Suprapubic skin (tissue), 4 donors: ENCODE measurements around the gene USP2. TPM values are rescaled to one million over a fixed set of nuclear protein-coding genes. Genes with fewer than 3 reads are reported as not detected.

Experiments
- DNase-seq, 2 donors: peaks; one replicate each; pipeline ENCODE4 v3.0.0-alpha.2; 2019; ENCODE audit warnings: low spot score in 2 of 2
- H3K27ac ChIP-seq: fragments of 200-600 bp; sonication (generic); one replicate; pipeline ENCODE4 v1.5.1; 2019
- H3K27me3 ChIP-seq: fragments of 200-600 bp; sonication (generic); one replicate; pipeline ENCODE4 v1.5.1; 2019
- H3K36me3 ChIP-seq: fragments of 200-600 bp; sonication (generic); one replicate; pipeline ENCODE4 v1.5.1; 2019
- H3K4me1 ChIP-seq: fragments of 200-600 bp; sonication (generic); one replicate; pipeline ENCODE4 v1.5.1; 2019
- H3K4me3 ChIP-seq: fragments of 200-600 bp; sonication (generic); one replicate; pipeline ENCODE4 v1.5.1; 2019; ENCODE audit warnings: mild to moderate bottlenecking
- H3K9me3 ChIP-seq: fragments of 200-600 bp; sonication (generic); one replicate; pipeline ENCODE4 v1.5.1; 2019
- EP300 ChIP-seq: sonication (generic); formaldehyde crosslinking; IDR thresholded peaks from one replicate; pipeline ENCODE4 v1.6.1; 2017; ENCODE audit warnings: antibody characterized with exemption
- POLR2A ChIP-seq, 2 donors: fragments of 450-650 bp; IDR thresholded peaks; one replicate each; pipeline ENCODE4 v1.6.1; 2017; ENCODE audit warnings: antibody characterized with exemption in 2 of 2, mild to moderate bottlenecking in 2 of 2, moderate library complexity in 2 of 2
- POLR2AphosphoS5 ChIP-seq, 3 donors: sonication (generic); formaldehyde crosslinking; IDR thresholded peaks; one replicate each; pipeline ENCODE4 v1.6.1; 2017; ENCODE audit warnings: antibody characterized with exemption in 3 of 3
- WGBS: methylation state at CpG from one replicate; pipeline ENCODE4 v1.1.5; 2018; 5-methylcytosine and 5-hydroxymethylcytosine counted together
- total RNA-seq, 4 donors: library from RNA; depleted of rRNA; stranded (reverse); fragments of >200 nt; gene quantifications; one replicate each; pipeline ENCODE4 v1.1.0, GENCODE V29; 2016
- TF ChIP-seq, protein P1 (sequence below), 2 donors: fragments of 200-600 bp in 1 of 2; fragments of 450-650 bp in 1 of 2; sonication (generic) in 1 of 2; IDR thresholded peaks; one replicate each; pipeline ENCODE4 v1.5.1; 2016 to 2019; ENCODE audit warnings: antibody characterized with exemption in 2 of 2, mild to moderate bottlenecking in 1 of 2, moderate library complexity in 1 of 2

USP2 gene
- total RNA-seq, 4 donors from 2014 or later: 5.9 to 25.4 (median 15.2) TPM

- peak overlapping the region; percentile 52 for H3K27ac ChIP-seq
- TF ChIP-seq POLR2A (IDR thresholded peaks at IDR 0.05): no peak
- TF ChIP-seq EP300: peak; percentile 47
- no peak for TF ChIP-seq POLR2AphosphoS5 (IDR thresholded peaks at IDR 0.05)
- H3K4me3 ChIP-seq: no peak overlapping the region
- peak in 1 of 2 donors; percentile 69 for DNase-seq
- H3K36me3 ChIP-seq: no peaks in the 10 kb centered on the region
- peaks cover 29% of the 10 kb centered on the region for H3K4me1 ChIP-seq
- no peaks in the 10 kb centered on the region for H3K27me3 ChIP-seq
- no peaks in the 10 kb centered on the region for H3K9me3 ChIP-seq
- WGBS: 60% methylated on average over 14 of the region's 14 CpGs
Measured at GRCh38 chr11:119375337-119376196, 5.9 kb downstream of the USP2 start.

DNA sequence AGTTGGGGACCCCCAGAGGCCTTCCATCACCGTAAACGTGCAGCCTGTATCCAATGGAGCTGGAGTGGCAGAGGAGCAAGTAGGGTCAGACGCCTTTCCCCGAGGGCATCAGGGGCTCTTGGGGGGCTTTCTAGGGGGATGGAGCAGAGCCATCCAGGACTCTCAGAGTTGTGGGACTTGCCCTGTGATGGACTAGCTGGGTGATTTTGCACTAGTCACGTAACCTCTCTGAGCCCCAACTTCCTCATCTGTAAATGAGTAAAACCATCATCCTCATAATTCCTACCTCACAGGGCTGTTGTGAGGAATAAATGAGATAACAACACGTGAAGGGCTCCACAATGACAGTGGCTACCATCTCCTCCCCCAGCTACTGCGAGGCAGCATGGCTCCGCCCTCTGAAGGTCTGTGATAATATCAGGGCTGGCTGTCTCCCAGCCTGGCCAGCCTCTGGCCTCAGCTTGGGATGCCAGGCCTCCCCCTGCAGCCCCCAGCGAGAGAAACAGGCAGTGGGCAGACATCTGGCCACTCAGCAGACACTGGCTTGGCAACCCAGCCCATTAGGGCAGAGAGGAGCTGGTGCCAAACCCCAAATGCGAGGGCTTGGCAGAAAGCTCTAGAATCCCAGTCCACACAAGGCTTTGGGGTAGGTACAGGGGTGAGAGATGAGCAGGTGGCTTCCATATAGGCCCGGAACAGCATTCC lies 6.7 kb downstream of the USP2 start:
- no peaks in the 10 kb centered on the region for H3K27me3 ChIP-seq
- H3K9me3 ChIP-seq: no peaks in the 10 kb centered on the region
- no peak overlapping the region for H3K4me3 ChIP-seq
- H3K4me1 ChIP-seq: peaks cover 31% of the 10 kb centered on the region
- no peak for TF ChIP-seq POLR2A (IDR thresholded peaks at IDR 0.05)
- TF ChIP-seq, protein P1, sequence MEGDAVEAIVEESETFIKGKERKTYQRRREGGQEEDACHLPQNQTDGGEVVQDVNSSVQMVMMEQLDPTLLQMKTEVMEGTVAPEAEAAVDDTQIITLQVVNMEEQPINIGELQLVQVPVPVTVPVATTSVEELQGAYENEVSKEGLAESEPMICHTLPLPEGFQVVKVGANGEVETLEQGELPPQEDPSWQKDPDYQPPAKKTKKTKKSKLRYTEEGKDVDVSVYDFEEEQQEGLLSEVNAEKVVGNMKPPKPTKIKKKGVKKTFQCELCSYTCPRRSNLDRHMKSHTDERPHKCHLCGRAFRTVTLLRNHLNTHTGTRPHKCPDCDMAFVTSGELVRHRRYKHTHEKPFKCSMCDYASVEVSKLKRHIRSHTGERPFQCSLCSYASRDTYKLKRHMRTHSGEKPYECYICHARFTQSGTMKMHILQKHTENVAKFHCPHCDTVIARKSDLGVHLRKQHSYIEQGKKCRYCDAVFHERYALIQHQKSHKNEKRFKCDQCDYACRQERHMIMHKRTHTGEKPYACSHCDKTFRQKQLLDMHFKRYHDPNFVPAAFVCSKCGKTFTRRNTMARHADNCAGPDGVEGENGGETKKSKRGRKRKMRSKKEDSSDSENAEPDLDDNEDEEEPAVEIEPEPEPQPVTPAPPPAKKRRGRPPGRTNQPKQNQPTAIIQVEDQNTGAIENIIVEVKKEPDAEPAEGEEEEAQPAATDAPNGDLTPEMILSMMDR (IDR thresholded peaks at IDR 0.05): no peak
- no peak for TF ChIP-seq POLR2AphosphoS5 (IDR thresholded peaks at IDR 0.05)
- TF ChIP-seq EP300: no peak
- 49% methylated on average over 6 of the region's 11 CpGs for WGBS
- DNase-seq: peak in 1 of 2 donors; percentile 43
- H3K36me3 ChIP-seq: no peaks in the 10 kb centered on the region
- H3K27ac ChIP-seq: no peak overlapping the region

DNA sequence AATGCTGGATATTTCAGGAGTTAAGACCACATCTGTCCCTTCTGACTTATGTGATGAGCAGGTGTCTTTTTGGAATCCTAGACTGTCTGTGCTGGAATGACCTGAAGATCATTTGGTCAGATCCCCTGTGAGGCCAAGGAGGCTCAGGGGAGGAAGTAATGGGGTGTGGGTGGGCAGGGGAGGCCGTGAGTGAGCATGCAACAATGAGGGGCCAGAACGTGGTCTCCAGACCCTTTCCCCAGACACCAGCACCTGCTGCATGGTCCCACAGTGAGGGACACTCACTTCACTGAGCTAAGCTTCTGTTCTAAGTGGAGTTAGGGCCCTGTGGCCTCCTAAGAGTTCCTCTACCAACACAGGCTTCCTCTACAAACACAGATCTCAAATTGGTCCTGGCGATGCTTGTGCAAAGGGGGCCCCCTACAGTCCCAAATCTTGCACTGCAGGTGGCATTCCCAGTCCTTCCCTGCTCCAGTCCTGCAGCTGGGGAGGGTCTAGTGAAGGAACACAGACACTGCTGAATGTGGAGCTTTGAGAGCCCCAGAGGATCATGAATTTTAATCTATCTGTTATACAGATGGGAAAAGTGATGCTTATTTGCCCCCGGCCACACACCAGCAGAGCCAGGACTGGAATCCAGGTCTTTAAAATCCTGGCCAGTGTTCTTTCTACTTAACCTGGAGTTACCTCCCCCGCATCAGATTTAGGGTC lies 7.4 kb downstream of the USP2 start:
- Histone ChIP-seq H3K9me3 (no peaks in the 10 kb centered on the region), H3K27me3 (no peaks in the 10 kb centered on the region), H3K36me3 (no peaks in the 10 kb centered on the region), H3K4me1 (peaks cover 35% of the 10 kb centered on the region), H3K27ac (no peak overlapping the region), H3K4me3 (no peak overlapping the region)
- DNase-seq: peak in 1 of 2 donors; percentile 73
- 56% methylated on average over 5 of the region's 5 CpGs for WGBS
- TF ChIP-seq, protein P1 (IDR thresholded peaks at IDR 0.05): peak; percentile 60 to 85
- no peak for TF ChIP-seq POLR2A (IDR thresholded peaks at IDR 0.05)

DNA sequence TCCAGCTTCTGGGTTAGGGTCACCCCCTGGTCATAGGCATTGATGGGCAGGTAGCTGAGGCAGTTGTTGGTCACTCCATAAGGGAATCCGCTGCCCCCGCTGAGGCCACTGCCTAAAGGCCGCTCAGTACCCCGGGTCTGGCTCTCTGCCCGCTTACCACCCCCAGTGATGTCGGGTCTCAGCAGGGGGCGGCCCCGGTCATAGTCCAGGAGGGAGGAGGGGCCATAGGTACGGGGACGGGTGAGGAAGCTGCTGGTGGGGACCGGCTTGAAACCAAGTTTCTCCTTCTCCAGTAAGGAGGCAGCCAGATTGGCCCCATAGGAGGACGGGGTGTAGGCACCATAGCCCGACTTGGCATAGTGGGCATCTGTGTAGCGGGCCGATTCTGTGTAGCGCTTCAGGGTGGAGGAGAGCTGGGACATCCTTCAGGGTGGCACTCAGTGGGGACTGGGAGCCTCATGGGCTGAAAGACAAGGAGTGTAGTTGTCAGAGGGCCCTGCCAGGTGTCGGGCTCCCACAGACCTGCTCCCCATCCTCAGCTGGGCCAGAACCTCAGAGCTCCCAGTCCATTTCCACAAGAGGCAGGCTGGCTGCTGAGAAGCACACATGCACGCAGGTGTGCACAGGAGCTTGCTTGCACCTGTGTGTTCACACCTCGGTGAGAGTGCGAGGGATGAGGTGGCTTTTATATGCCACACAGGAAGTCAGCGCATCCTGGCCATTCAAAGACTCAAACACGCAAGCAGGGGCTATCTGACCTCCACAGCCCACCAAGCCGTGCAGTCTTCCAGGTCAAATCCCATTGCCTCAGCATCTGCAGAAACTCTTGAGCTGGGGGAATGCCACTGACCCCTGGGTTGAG lies 8.2 kb downstream of the USP2 start:
- H3K27me3 ChIP-seq: no peaks in the 10 kb centered on the region
- TF ChIP-seq EP300 (no peak), POLR2A (IDR thresholded peaks at IDR 0.05) (no peak), POLR2AphosphoS5 (IDR thresholded peaks at IDR 0.05) (no peak)
- TF ChIP-seq, protein P1 (IDR thresholded peaks at IDR 0.05): no peak
- H3K36me3 ChIP-seq: no peaks in the 10 kb centered on the region
- peaks cover 43% of the 10 kb centered on the region for H3K4me1 ChIP-seq
- 91% methylated on average over 10 of the region's 23 CpGs for WGBS
- peak in 1 of 2 donors; percentile 66 for DNase-seq
- no peak overlapping the region for H3K4me3 ChIP-seq
- no peaks in the 10 kb centered on the region for H3K9me3 ChIP-seq
- H3K27ac ChIP-seq: no peak overlapping the region
